B cell (primary cell): ENCODE data around the gene STRN.
"Not testable (repeated sequence)": the region's sequence is repeated elsewhere in the genome, so short reads cannot be mapped to it uniquely, and the experiment has no call there.

Source experiments
- CTCF ChIP-seq: fragments of 200-600 bp; IDR thresholded peaks from one replicate; pipeline ENCODE4 v1.8.0; 2022; ENCODE audit warnings: antibody characterized with exemption, mild to moderate bottlenecking
- EZH2 ChIP-seq: IDR thresholded peaks from 2 replicates; pipeline ENCODE4 v1.6.1; 2012; ENCODE audit warnings: borderline replicate concordance, low read depth, mild to moderate bottlenecking, moderate library complexity, low read length; ENCODE audit not compliant: insufficient read depth, poor library complexity, severe bottlenecking

- TF ChIP-seq CTCF, EZH2: not testable (repeated sequence)
Observed at GRCh38 chr2:36926175-36927132, 39.9 kb downstream of the STRN start.
